GM23338 (cell line): Measurements from ENCODE around the gene OSBPL3. TPM values are rescaled to one million over a fixed set of nuclear protein-coding genes. Genes with fewer than 3 reads are reported as not detected.

ENCODE experiments used
- ATAC-seq: fragments of 200-7000 bp; cut with Tn5 transposase; 3 replicates; pipeline ENCODE4 v1.9.1; 2020
- DNase-seq: peaks from one replicate; pipeline ENCODE4 v3.0.0-alpha.2; 2015; ENCODE audit warnings: low spot score
- H2AFZ ChIP-seq: fragments of 200-600 bp; sonication (generic); 2 replicates; pipeline ENCODE4 v1.8.0; 2016; ENCODE audit warnings: antibody characterized with exemption, mild to moderate bottlenecking, moderate library complexity
- H3F3A ChIP-seq: fragments of 200-600 bp; sonication (generic); replicated peaks from 2 replicates; pipeline ENCODE4 v1.8.0; 2017; ENCODE audit warnings: antibody characterized with exemption, mixed run types, low read depth
- H3K27ac ChIP-seq: fragments of 200-600 bp; sonication (generic); 2 replicates; pipeline ENCODE4 v1.6.1; 2016; ENCODE audit warnings: low read depth
- H3K27me3 ChIP-seq: fragments of 200-600 bp; sonication (generic); 2 replicates; pipeline ENCODE4 v1.8.0; 2016; ENCODE audit warnings: mild to moderate bottlenecking, mixed run types, moderate library complexity; ENCODE audit not compliant: insufficient read depth
- H3K36me3 ChIP-seq: fragments of 200-600 bp; sonication (generic); 2 replicates; pipeline ENCODE4 v1.8.0; 2016; ENCODE audit warnings: mild to moderate bottlenecking; ENCODE audit not compliant: insufficient read depth
- H3K4me1 ChIP-seq: fragments of 200-600 bp; sonication (generic); 2 replicates; pipeline ENCODE4 v1.8.0; 2016; ENCODE audit warnings: mild to moderate bottlenecking, moderate library complexity; ENCODE audit not compliant: insufficient read depth
- H3K4me2 ChIP-seq: fragments of 200-600 bp; sonication (generic); 2 replicates; pipeline ENCODE4 v1.7.1; 2017; ENCODE audit warnings: mixed run types
- H3K4me3 ChIP-seq: fragments of 200-600 bp; sonication (generic); 2 replicates; pipeline ENCODE4 v1.6.1; 2016; ENCODE audit warnings: mixed run types
- H3K79me2 ChIP-seq: fragments of 200-600 bp; sonication (generic); replicated peaks from 2 replicates; pipeline ENCODE4 v1.8.0; 2017; ENCODE audit warnings: mild to moderate bottlenecking; ENCODE audit not compliant: insufficient read depth
- H3K9me2 ChIP-seq: fragments of 200-600 bp; sonication (generic); 2 replicates; pipeline ENCODE4 v1.8.0; 2017; ENCODE audit not compliant: insufficient read depth
- H4K20me1 ChIP-seq: fragments of 200-600 bp; sonication (generic); replicated peaks from 2 replicates; pipeline ENCODE4 v1.8.0; 2017; ENCODE audit warnings: mild to moderate bottlenecking; ENCODE audit not compliant: insufficient read depth
- H3K27ac Mint-ChIP-seq: 2 replicates; pipeline ENCODE4 v1.8.0; 2020; ENCODE audit warnings: inconsistent platforms, mild to moderate bottlenecking, moderate library complexity, mixed read lengths
- H3K27me3 Mint-ChIP-seq: 3 replicates; pipeline ENCODE4 v1.8.0; 2022; ENCODE audit warnings: low read depth, mild to moderate bottlenecking, moderate library complexity, mixed read lengths, inconsistent platforms; ENCODE audit not compliant: insufficient read depth, poor library complexity
- H3K36me3 Mint-ChIP-seq: 3 replicates; pipeline ENCODE4 v1.8.0; 2021; ENCODE audit warnings: low read depth, mild to moderate bottlenecking, inconsistent platforms, moderate library complexity, mixed read lengths
- H3K4me1 Mint-ChIP-seq: 3 replicates; pipeline ENCODE4 v1.8.0; 2020; ENCODE audit warnings: mild to moderate bottlenecking, inconsistent platforms, mixed read lengths
- H3K4me3 Mint-ChIP-seq: 3 replicates; pipeline ENCODE4 v1.8.0; 2021; ENCODE audit warnings: moderate library complexity, mild to moderate bottlenecking, inconsistent platforms, mixed read lengths
- H3K9me3 Mint-ChIP-seq: 3 replicates; pipeline ENCODE4 v1.8.0; 2020; ENCODE audit warnings: moderate library complexity, mild to moderate bottlenecking, inconsistent platforms, mixed read lengths
- CTCF ChIP-seq, 2 experiments: fragments of 200-600 bp in 1 of 2; sonication (generic) in 1 of 2; conservative IDR thresholded peaks; 2 replicates each; pipeline versions ENCODE4 v1.5.1 to v1.6.1; 2016 to 2017; ENCODE audit warnings: antibody characterized with exemption in 2 of 2, low read depth in 2 of 2, mild to moderate bottlenecking in 2 of 2, moderate library complexity in 1 of 2
- EZH2 ChIP-seq: fragments of 200-600 bp; sonication (generic); IDR thresholded peaks from one replicate; pipeline ENCODE4 v1.8.0; 2017; ENCODE audit warnings: antibody characterized with exemption, mild to moderate bottlenecking, low read depth; ENCODE audit not compliant: unreplicated experiment
- POLR2AphosphoS5 ChIP-seq: IDR thresholded peaks from 2 replicates; pipeline ENCODE4 v1.6.1; 2016; ENCODE audit warnings: antibody characterized with exemption, low read depth
- REST ChIP-seq: IDR thresholded peaks from one replicate; pipeline ENCODE4 v1.6.1; 2018; ENCODE audit warnings: antibody characterized with exemption; ENCODE audit not compliant: unreplicated experiment
- STAT1 ChIP-seq: IDR thresholded peaks from one replicate; pipeline ENCODE4 v1.6.1; 2016; ENCODE audit warnings: antibody characterized with exemption; ENCODE audit not compliant: unreplicated experiment
- ZNF114 ChIP-seq: fragments of 250-450 bp; sonication (Bioruptor Pico); IDR thresholded peaks from 2 replicates; pipeline ENCODE4 v1.5.0; 2020; ENCODE audit warnings: mild to moderate bottlenecking, moderate library complexity
- polyA plus RNA-seq: library from polyadenylated mRNA; unstranded; fragments of >200 nt; fragmentation: Nextera tagmentation; extraction: Ambion mirVana; gene quantifications from 2 replicates; pipeline ENCODE4 v1.2.1, GENCODE V29; 2016
- total RNA-seq: library from RNA; depleted of rRNA; stranded (reverse); fragments of >200 nt; shearing (Covaris generic); gene quantifications from 2 replicates; pipeline ENCODE4 v1.2.3, GENCODE V29; 2014

OSBPL3 gene
- total and polyA plus RNA-seq, 2 experiments from 2014 or later = 7.2 to 15.7 TPM

- TF ChIP-seq CTCF (conservative IDR thresholded peaks at IDR 0.05; ENCODE audit: low read depth in 2 of 2) (no peak), POLR2AphosphoS5 (no peak), REST (no peak)
Observed at GRCh38 chr7:24786306-24786705, 193.7 kb downstream of the OSBPL3 start (continued).

GRCh38 chr7:24784277-24784676 is 195.7 kb downstream of the OSBPL3 start:
- Histone ChIP-seq H3K79me2 (no peaks in the 10 kb centered on the region), H3K36me3 (no peaks in the 10 kb centered on the region), H3K4me1 (no peaks in the 10 kb centered on the region), H3K9me2 (0 out of 2 replicates have a peak, but pooled peaks cover 8% of the 10 kb centered on the region), H3K4me2 (no peak overlapping the region), H2AFZ (no peak overlapping the region), H3K4me3 (no peak overlapping the region), H3K27ac (no peak overlapping the region), H3K27me3 (no peaks in the 10 kb centered on the region), H3F3A (no peaks in the 10 kb centered on the region), H4K20me1 (no peaks in the 10 kb centered on the region)
- TF ChIP-seq REST = no peak
- TF ChIP-seq ZNF114 (CRISPR knock-in tag) = no peak
- TF ChIP-seq STAT1 = no peak
- TF ChIP-seq EZH2 = no peak
- DNase-seq (no peak), ATAC-seq (no peak)
- no peak overlapping the region for H3K27ac Mint-ChIP-seq
- peaks cover 39% of the 10 kb centered on the region for H3K9me3 Mint-ChIP-seq
- no peaks in the 10 kb centered on the region for H3K4me1 Mint-ChIP-seq
- peaks cover 23% of the 10 kb centered on the region for H3K36me3 Mint-ChIP-seq
- peaks cover 1% of the 10 kb centered on the region for H3K27me3 Mint-ChIP-seq
- no peak overlapping the region for H3K4me3 Mint-ChIP-seq
